Measurements from ENCODE around the gene SLC9A8. TPM values are rescaled to one million over a fixed set of nuclear protein-coding genes. Genes with fewer than 3 reads are reported as not detected.
A peak's percentile ranks its signal among the peaks of the same experiment; 100 is the strongest.

Gene SLC9A8
- polyA plus RNA-seq, 1 experiment, result 2.3 TPM

GRCh38 chr20:49865559-49865958, 52.9 kb downstream of the SLC9A8 start:
- Histone ChIP-seq H3K9me3 (ENCODE audit: control insufficient read depth, insufficient read depth, low read length) (no peaks in the 10 kb centered on the region), H3K27me3 (ENCODE audit: control insufficient read depth, insufficient read depth, low read length) (no peaks in the 10 kb centered on the region), H3K4me3 (ENCODE audit: low read depth, low read length) (no peak overlapping the region), H3K27ac (ENCODE audit: low read depth, low read length) (peak overlapping the region; percentile 71)
- CTCF ChIA-PET, result interaction anchor here (1.9 kb wide), 1 partner anchor 206 kb away, joined by 4 read pairs; no protein-coding TSS in a partner anchor
- TF ChIP-seq CTCF (IDR thresholded peaks at IDR 0.05; ENCODE audit: low read depth, low read length), result no peak
- no peak for DNase-seq (ENCODE audit: low read depth, low spot score)
- POLR2A ChIA-PET, result no interaction called here

GRCh38 chr20:49866051-49866450, 53.4 kb downstream of the SLC9A8 start:
- ChIA-PET POLR2A (no interaction called here), CTCF (no interaction called here)
- H3K27ac ChIP-seq (ENCODE audit: low read depth, low read length), result peak overlapping the region; percentile 71
- TF ChIP-seq CTCF (IDR thresholded peaks at IDR 0.05; ENCODE audit: low read depth, low read length), result no peak
- DNase-seq (ENCODE audit: low read depth, low spot score), result peak; percentile 50
- no peak overlapping the region for H3K4me3 ChIP-seq (ENCODE audit: low read depth, low read length)
- H3K9me3 ChIP-seq (ENCODE audit: control insufficient read depth, insufficient read depth, low read length), result no peaks in the 10 kb centered on the region
- no peaks in the 10 kb centered on the region for H3K27me3 ChIP-seq (ENCODE audit: control insufficient read depth, insufficient read depth, low read length)

GRCh38 chr20:49867453-49868215, 55.0 kb downstream of the SLC9A8 start:
- no peaks in the 10 kb centered on the region for H3K27me3 ChIP-seq (ENCODE audit: control insufficient read depth, insufficient read depth, low read length)
- CTCF ChIA-PET, result interaction anchor here (0.6 kb wide), 1 partner anchor 8 kb away, joined by 3 read pairs; no protein-coding TSS in a partner anchor
- no peak for DNase-seq (ENCODE audit: low read depth, low spot score)
- no peak for TF ChIP-seq CTCF (IDR thresholded peaks at IDR 0.05; ENCODE audit: low read depth, low read length)
- no peaks in the 10 kb centered on the region for H3K9me3 ChIP-seq (ENCODE audit: control insufficient read depth, insufficient read depth, low read length)
- H3K27ac ChIP-seq (ENCODE audit: low read depth, low read length), result no peak overlapping the region
- POLR2A ChIA-PET, result no interaction called here
- H3K4me3 ChIP-seq (ENCODE audit: low read depth, low read length), result no peak overlapping the region

GRCh38 chr20:49868538-49868937, 55.9 kb downstream of the SLC9A8 start:
- no peaks in the 10 kb centered on the region for H3K27me3 ChIP-seq (ENCODE audit: control insufficient read depth, insufficient read depth, low read length)
- POLR2A ChIA-PET, result no interaction called here
- H3K9me3 ChIP-seq (ENCODE audit: control insufficient read depth, insufficient read depth, low read length), result no peaks in the 10 kb centered on the region
- no peak for DNase-seq (ENCODE audit: low read depth, low spot score)
- no peak overlapping the region for H3K4me3 ChIP-seq (ENCODE audit: low read depth, low read length)
- CTCF ChIA-PET, result no interaction called here
- H3K27ac ChIP-seq (ENCODE audit: low read depth, low read length), result no peak overlapping the region
- TF ChIP-seq CTCF (IDR thresholded peaks at IDR 0.05; ENCODE audit: low read depth, low read length), result no peak

- no peaks in the 10 kb centered on the region for H3K27me3 ChIP-seq (ENCODE audit: control insufficient read depth, insufficient read depth, low read length)
- ChIA-PET POLR2A (no interaction called here), CTCF (no interaction called here)
- H3K27ac ChIP-seq (ENCODE audit: low read depth, low read length), result no peak overlapping the region
- no peak for TF ChIP-seq CTCF (IDR thresholded peaks at IDR 0.05; ENCODE audit: low read depth, low read length)
- DNase-seq (ENCODE audit: low read depth, low spot score), result no peak
- H3K4me3 ChIP-seq (ENCODE audit: low read depth, low read length), result no peak overlapping the region
- no peaks in the 10 kb centered on the region for H3K9me3 ChIP-seq (ENCODE audit: control insufficient read depth, insufficient read depth, low read length)
Measured at GRCh38 chr20:49868964-49869363, 56.3 kb downstream of the SLC9A8 start.

Data from AG04450 (cell line).